Lung (tissue), 12 donors: ENCODE measurements around the gene NCOR1. TPM values are rescaled to one million over a fixed set of nuclear protein-coding genes. Genes with fewer than 3 reads are reported as not detected.

ENCODE experiments used
- ATAC-seq: fragments of 200-7000 bp; cut with Tn5 transposase; one replicate; pipeline ENCODE4 v1.9.1; 2020; ENCODE audit warnings: moderate number of reproducible peaks; ENCODE audit not compliant: insufficient read depth, low FRiP score
- DNase-seq, 3 donors: peaks; one replicate each; pipeline ENCODE4 v3.0.0-alpha.2; 2013 to 2017
- H3K27ac ChIP-seq, 2 donors: one replicate each; pipeline ENCODE4 v1.5.1; 2013; ENCODE audit warnings: mild to moderate bottlenecking in 2 of 2, moderate library complexity in 2 of 2, control low read depth in 1 of 2, inconsistent platforms in 1 of 2, low read depth in 1 of 2, low read length in 1 of 2
- H3K27me3 ChIP-seq, 3 donors: one replicate each; pipeline ENCODE4 v1.5.1; 2013; ENCODE audit warnings: low read length in 2 of 3; ENCODE audit not compliant: control insufficient read depth in 3 of 3, insufficient read depth in 3 of 3
- H3K36me3 ChIP-seq, 4 donors: one replicate each; pipeline ENCODE4 v1.5.1; 2013; ENCODE audit warnings: low read length in 4 of 4, mild to moderate bottlenecking in 1 of 4, moderate library complexity in 1 of 4; ENCODE audit not compliant: control insufficient read depth in 4 of 4, insufficient read depth in 4 of 4
- H3K4me1 ChIP-seq, 5 donors: one replicate each; pipeline ENCODE4 v1.5.1; 2013; ENCODE audit warnings: low read length in 5 of 5, mild to moderate bottlenecking in 2 of 5, moderate library complexity in 1 of 5; ENCODE audit not compliant: control insufficient read depth in 5 of 5, insufficient read depth in 5 of 5
- H3K4me3 ChIP-seq: one replicate; pipeline ENCODE4 v1.5.1; 2013; ENCODE audit warnings: mild to moderate bottlenecking, control low read depth, moderate library complexity
- H3K9ac ChIP-seq, 2 donors: one replicate each; pipeline ENCODE4 v1.5.1; 2013; ENCODE audit warnings: low read length in 2 of 2, control low read depth in 1 of 2; ENCODE audit not compliant: insufficient read depth in 1 of 2
- H3K9me3 ChIP-seq, 4 donors: one replicate each; pipeline ENCODE4 v1.5.1; 2013; ENCODE audit warnings: low read length in 3 of 4, mild to moderate bottlenecking in 1 of 4, moderate library complexity in 1 of 4; ENCODE audit not compliant: control insufficient read depth in 4 of 4, insufficient read depth in 3 of 4
- WGBS, 2 donors: extraction: QIAGEN DNeasy Blood & Tissue Kit; methylation state at CpG; one replicate each; pipeline ENCODE4 v1.1.7; 2013; 5-methylcytosine and 5-hydroxymethylcytosine counted together
- polyA plus RNA-seq, 2 donors: library from polyadenylated mRNA; stranded (reverse); fragments of 200-250 nt; gene quantifications; one replicate each; pipeline ENCODE4 v1.2.1, GENCODE V29; 2013
- total RNA-seq, 2 donors: library from RNA; depleted of rRNA in 1 of 2; stranded (reverse); fragments of >200 nt in 1 of 2; gene quantifications; one replicate each; pipeline ENCODE4 v1.2.1, GENCODE V29; 2014 to 2021
- TF ChIP-seq, protein P1 (sequence below): IDR thresholded peaks from 2 replicates; pipeline ENCODE4 v1.5.1; 2012; ENCODE audit warnings: mild to moderate bottlenecking; ENCODE audit errors: control extremely low read depth, extremely low read depth
- donor health status: control.
- donor health status: control.
- donor health status: Bipolar disorder and iron deficiency.
- donor health status: healthy.
- donor health status: DM: yes; HTN: yes; CAD: no.

The NCOR1 gene
- total and polyA plus RNA-seq, 4 donors = 31.9 to 201 (median 80.3) TPM

DNA sequence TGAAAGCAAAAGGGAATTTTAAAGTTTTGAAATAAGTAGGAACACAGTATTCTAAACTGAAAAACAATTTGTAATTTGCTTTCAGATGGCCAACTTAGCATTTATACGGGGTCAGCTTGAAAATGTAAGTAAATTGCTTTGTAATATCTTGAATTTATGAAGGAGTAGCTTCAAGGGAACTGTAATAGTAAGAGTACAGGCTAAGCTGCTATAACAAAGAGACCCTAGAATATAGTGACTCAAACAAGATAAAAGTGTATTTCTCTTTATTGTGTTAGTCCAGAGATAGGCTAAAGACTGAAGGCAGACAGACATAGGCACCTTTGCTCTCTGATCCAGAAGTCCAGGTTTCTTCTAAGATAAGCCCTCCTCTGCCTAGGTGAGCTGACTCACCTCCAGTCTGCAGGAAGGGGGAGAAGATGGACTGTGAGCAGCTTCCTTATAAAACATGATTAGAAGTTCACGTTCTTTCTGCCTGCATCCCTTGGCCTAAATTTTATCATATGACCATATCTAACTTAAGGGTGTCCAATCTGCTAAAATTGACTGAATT is 212.6 kb downstream of the NCOR1 start:
- no peak for DNase-seq
- TF ChIP-seq, protein P1, sequence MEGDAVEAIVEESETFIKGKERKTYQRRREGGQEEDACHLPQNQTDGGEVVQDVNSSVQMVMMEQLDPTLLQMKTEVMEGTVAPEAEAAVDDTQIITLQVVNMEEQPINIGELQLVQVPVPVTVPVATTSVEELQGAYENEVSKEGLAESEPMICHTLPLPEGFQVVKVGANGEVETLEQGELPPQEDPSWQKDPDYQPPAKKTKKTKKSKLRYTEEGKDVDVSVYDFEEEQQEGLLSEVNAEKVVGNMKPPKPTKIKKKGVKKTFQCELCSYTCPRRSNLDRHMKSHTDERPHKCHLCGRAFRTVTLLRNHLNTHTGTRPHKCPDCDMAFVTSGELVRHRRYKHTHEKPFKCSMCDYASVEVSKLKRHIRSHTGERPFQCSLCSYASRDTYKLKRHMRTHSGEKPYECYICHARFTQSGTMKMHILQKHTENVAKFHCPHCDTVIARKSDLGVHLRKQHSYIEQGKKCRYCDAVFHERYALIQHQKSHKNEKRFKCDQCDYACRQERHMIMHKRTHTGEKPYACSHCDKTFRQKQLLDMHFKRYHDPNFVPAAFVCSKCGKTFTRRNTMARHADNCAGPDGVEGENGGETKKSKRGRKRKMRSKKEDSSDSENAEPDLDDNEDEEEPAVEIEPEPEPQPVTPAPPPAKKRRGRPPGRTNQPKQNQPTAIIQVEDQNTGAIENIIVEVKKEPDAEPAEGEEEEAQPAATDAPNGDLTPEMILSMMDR = no peak
- H3K9ac ChIP-seq = no peak overlapping the region
- peaks cover 5 to 17% (median 14%) of the 10 kb centered on the region in 5 donors for H3K4me1 ChIP-seq
- no peak overlapping the region for H3K27ac ChIP-seq
- peaks cover 0 to 2% (median 0%) of the 10 kb centered on the region in 4 donors for H3K9me3 ChIP-seq
- H3K36me3 ChIP-seq = peaks cover 28 to 59% (median 46%) of the 10 kb centered on the region in 4 donors
- H3K4me3 ChIP-seq = no peak overlapping the region
- WGBS, 2 donors = 92 to 93% methylated on average over 2 of the region's 2 CpGs
- ATAC-seq = no peak
- H3K27me3 ChIP-seq = no peaks in the 10 kb centered on the region

DNA sequence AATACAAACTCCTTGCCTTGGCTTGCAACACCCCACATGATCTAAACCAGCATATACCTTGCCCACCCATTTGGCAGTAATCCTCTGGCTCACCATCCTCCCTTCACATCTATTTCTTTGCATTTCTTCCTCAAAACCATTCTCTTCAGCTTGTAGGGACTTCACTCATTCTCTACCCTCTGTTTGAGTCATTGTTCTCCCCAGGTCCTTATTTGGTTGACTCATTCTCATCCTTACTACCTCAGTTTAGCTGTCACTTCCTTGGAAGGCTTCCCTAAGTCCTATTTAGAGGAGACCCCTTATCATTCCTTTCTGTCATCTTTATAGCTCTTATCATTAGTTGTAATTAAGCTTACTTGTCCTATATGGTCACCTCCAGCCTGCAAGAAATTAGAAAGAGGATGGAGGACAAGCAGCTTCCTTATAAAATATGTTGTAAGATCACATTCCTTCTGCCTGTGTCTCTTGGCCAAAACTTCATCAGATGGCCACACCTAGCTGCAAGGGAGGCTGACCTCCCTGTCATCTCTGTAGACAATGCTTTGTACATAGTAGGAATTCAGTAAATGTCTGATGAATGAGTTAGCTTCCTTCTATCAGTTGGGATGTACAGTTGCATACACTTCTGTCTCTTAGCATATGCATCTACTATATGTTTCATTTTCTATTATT is 214.0 kb downstream of the NCOR1 start:
- ATAC-seq (no peak), DNase-seq (no peak)
- H3K27me3 ChIP-seq = no peaks in the 10 kb centered on the region
- H3K9ac ChIP-seq = peak overlapping the region in 1 of 2 donors; percentile 61
- H3K27ac ChIP-seq = no peak overlapping the region
- no peak overlapping the region for H3K4me3 ChIP-seq
- H3K4me1 ChIP-seq = peaks cover 5 to 16% (median 13%) of the 10 kb centered on the region in 5 donors
- TF ChIP-seq, protein P1 = no peak
- peaks cover 0 to 2% (median 0%) of the 10 kb centered on the region in 4 donors for H3K9me3 ChIP-seq
- peaks cover 25 to 50% (median 36%) of the 10 kb centered on the region in 4 donors for H3K36me3 ChIP-seq

DNA sequence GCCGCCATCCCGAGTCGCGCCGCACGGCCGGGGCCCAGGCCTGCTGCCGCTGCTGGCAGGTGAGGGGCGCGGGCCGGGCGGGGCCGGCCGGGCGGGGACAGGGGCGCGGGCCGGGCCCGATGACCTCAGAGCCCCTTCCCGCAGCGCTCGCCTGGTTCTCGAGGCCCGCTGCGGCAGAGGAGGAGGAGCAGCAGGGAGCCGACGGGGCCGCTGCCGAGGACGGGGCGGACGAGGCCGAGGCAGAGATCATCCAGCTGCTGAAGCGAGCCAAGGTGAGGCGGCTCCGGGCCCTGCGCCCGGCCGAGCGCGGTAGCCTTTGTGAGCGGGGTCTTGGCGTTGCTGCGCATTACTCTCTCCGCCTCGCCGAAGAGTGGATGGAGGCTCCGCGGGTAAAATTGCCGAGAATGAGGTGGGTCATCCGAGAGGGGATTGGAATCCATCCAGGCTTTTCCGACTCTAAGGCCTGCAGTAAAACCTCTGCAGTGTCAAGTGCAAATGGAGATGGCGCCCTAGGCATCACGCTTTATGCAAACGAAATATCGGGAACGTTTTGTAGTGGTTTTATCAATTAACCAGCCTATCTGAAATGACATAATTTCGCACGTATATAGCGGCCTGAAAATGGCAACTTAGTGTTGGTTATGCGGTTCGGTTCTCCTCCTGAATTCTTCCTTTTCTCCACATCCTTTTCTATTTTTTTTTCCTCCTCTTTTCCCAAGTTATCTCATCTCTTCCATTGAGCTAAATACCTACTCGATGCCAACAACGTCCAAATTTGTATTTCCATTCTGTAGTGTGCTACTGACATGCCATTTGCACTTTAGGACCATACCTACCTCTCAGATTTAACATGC is 215.1 kb downstream of the NCOR1 start:
- Histone ChIP-seq H3K4me3 (peak overlapping the region; percentile 93), H3K27ac (peak overlapping the region; percentile 88 to 98), H3K27me3 (no peaks in the 10 kb centered on the region), H3K9me3 (peaks cover 0 to 2% (median 0%) of the 10 kb centered on the region in 4 donors), H3K9ac (peak overlapping the region; percentile 89 to 91), H3K4me1 (peaks cover 3 to 16% (median 11%) of the 10 kb centered on the region in 5 donors), H3K36me3 (peaks cover 18 to 42% (median 30%) of the 10 kb centered on the region in 4 donors)
- ATAC-seq = peak; percentile 6
- TF ChIP-seq, protein P1 = no peak
- 1% methylated on average over 39 to 64 of the region's 64 CpGs for WGBS, 2 donors
- peak in 2 of 3 donors; percentile 62 to 64 for DNase-seq
